Activated naive CD8-positive, alpha-beta T cell treated with anti-CD3 and anti-CD28 coated beads for 36 hours (primary cell): ENCODE measurements around the gene TREH. TPM values are rescaled to one million over a fixed set of nuclear protein-coding genes. Genes with fewer than 3 reads are reported as not detected.

Experiments used
- DNase-seq: peaks from one replicate; pipeline ENCODE4 v3.0.0; 2021
- H3K27ac Mint-ChIP-seq: one replicate; pipeline ENCODE4 v1.8.0; 2022; ENCODE audit warnings: mild to moderate bottlenecking, moderate library complexity, mixed read lengths
- H3K27me3 Mint-ChIP-seq: one replicate; pipeline ENCODE4 v1.8.0; 2022; ENCODE audit warnings: mild to moderate bottlenecking, mixed read lengths
- H3K36me3 Mint-ChIP-seq: one replicate; pipeline ENCODE4 v1.8.0; 2021; ENCODE audit warnings: mild to moderate bottlenecking, mixed read lengths
- H3K4me1 Mint-ChIP-seq: one replicate; pipeline ENCODE4 v1.8.0; 2021; ENCODE audit warnings: mixed read lengths
- H3K4me3 Mint-ChIP-seq: one replicate; pipeline ENCODE4 v1.8.0; 2022; ENCODE audit warnings: mild to moderate bottlenecking, moderate library complexity, mixed read lengths
- H3K9me3 Mint-ChIP-seq: one replicate; pipeline ENCODE4 v1.8.0; 2022; ENCODE audit warnings: mixed read lengths
- total RNA-seq, 2 experiments: library from RNA; stranded (reverse); gene quantifications; one replicate each; pipeline ENCODE4 v1.2.3, GENCODE V29; 2021

TREH gene
- total RNA-seq, 2 experiments from 2014 or later = not detected

DNA sequence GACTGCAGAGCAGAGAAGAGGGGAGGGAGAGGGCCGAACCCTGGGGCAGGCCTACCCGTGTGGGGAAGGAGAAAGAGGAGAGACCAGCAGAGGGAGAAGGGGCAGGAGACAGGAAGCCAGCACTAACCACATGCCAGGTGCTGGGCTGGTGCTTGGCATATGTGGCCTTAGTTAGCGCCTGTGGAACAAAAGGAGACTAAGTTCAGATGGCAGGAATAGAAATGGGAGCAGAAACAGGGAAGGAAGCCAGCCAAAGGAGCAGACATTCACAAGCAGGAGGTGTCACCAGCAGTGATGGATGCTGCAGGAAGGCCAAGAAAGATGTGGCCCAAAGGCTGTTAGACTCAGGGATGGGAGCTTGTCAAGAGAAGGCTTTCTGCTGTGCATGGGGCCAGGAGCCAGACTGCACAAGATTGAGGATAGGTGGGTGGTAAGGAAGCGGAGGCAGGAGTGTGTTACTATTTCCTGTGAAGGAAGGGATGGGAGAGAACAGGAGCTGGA lies 26.7 kb downstream of the TREH start:
- H3K4me1 Mint-ChIP-seq = peaks cover 6% of the 10 kb centered on the region
- no peaks in the 10 kb centered on the region for H3K27me3 Mint-ChIP-seq
- H3K36me3 Mint-ChIP-seq = no peaks in the 10 kb centered on the region
- H3K4me3 Mint-ChIP-seq = no peak overlapping the region
- H3K9me3 Mint-ChIP-seq = no peaks in the 10 kb centered on the region
- no peak overlapping the region for H3K27ac Mint-ChIP-seq
- no peak for DNase-seq

DNA sequence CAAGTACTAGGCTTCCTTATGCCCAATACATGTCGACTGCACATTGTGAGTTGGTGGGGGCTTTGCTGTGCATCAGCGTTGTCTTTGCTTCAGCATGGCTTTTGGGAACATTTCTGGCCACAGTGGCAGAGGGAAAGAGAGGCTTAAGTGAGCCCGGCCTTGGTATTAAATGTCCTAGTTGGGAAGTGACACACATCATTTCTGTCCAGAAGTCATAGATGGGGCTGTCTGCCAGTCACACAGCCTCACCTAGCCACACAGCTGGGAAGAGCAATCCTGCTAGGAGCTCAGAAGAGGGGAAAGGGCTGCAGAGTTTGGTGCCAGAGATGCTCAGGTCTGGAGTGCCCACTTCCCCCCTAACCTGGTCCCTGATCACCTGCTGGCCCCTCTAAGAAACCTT lies 27.6 kb downstream of the TREH start:
- peaks cover 6% of the 10 kb centered on the region for H3K4me1 Mint-ChIP-seq
- H3K27me3 Mint-ChIP-seq = no peaks in the 10 kb centered on the region
- H3K4me3 Mint-ChIP-seq = no peak overlapping the region
- DNase-seq = no peak
- no peaks in the 10 kb centered on the region for H3K9me3 Mint-ChIP-seq
- no peak overlapping the region for H3K27ac Mint-ChIP-seq
- no peaks in the 10 kb centered on the region for H3K36me3 Mint-ChIP-seq

DNA sequence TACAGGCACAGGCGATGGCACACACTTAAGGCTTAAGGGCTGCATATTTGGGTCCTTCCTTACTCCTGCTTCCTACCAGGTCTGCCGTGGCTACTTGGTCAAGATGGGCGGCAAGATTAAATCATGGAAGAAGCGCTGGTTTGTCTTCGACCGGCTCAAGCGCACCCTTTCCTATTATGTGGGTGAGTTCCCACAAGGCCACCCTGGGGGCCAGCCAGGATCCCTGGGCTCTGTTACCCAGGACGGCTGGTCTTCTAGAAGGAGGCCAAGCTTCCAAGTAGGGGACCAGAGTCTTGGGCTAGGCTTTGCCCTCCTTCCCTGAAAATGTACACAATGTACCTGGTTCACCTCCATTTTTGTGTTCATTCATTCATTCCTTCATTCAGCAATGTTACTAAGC lies 29.1 kb downstream of the TREH start:
- no peak for DNase-seq
- H3K9me3 Mint-ChIP-seq = no peaks in the 10 kb centered on the region
- no peak overlapping the region for H3K27ac Mint-ChIP-seq
- H3K4me3 Mint-ChIP-seq = no peak overlapping the region
- no peaks in the 10 kb centered on the region for H3K36me3 Mint-ChIP-seq
- no peaks in the 10 kb centered on the region for H3K27me3 Mint-ChIP-seq
- peaks cover 6% of the 10 kb centered on the region for H3K4me1 Mint-ChIP-seq

DNA sequence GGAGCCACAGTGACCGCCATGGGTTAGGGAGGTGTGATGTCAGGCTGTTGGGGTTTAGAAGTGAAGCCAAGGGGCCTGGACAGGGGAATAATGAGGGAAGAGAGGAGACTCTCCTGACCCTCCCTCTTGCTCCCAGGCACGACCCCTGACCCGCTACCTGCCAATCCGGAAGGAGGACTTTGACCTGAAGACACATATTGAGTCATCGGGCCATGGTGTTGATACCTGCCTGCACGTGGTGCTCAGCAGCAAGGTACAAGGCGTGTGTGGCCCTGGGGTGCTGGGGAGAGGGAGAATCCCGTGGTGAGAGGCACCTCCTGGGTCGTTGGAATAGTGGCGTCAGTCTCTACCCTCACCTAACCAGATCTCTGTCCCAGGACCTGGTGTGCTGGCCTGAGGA lies 29.5 kb downstream of the TREH start:
- Mint-ChIP-seq H3K4me1 (peaks cover 6% of the 10 kb centered on the region), H3K27ac (no peak overlapping the region), H3K36me3 (peaks cover under 1% of the 10 kb centered on the region), H3K4me3 (no peak overlapping the region), H3K9me3 (no peaks in the 10 kb centered on the region), H3K27me3 (no peaks in the 10 kb centered on the region)
- no peak for DNase-seq

DNA sequence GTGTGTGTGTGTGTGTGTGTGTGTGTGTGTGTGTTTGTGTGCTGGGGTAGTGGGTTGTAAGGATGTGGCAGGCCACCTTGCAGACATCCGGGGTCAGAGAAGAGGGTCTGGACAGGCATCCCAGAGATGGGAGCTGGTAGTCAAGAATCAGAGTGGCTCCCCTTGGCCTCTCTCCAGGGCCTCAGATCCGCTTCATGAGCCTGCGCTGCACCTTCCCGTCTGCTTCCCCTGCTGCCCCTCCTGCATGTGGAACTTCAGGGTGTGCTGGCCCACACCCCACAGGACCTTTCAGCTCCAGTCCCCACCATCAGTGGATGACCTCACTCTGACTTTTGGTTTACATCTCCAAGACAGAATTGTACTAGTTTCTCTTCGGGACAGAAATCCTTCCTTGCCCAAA lies 31.2 kb downstream of the TREH start:
- no peaks in the 10 kb centered on the region for H3K27me3 Mint-ChIP-seq
- no peak for DNase-seq
- no peak overlapping the region for H3K27ac Mint-ChIP-seq
- H3K4me3 Mint-ChIP-seq = no peak overlapping the region
- no peaks in the 10 kb centered on the region for H3K9me3 Mint-ChIP-seq
- peaks cover 2% of the 10 kb centered on the region for H3K36me3 Mint-ChIP-seq
- peaks cover 6% of the 10 kb centered on the region for H3K4me1 Mint-ChIP-seq

DNA sequence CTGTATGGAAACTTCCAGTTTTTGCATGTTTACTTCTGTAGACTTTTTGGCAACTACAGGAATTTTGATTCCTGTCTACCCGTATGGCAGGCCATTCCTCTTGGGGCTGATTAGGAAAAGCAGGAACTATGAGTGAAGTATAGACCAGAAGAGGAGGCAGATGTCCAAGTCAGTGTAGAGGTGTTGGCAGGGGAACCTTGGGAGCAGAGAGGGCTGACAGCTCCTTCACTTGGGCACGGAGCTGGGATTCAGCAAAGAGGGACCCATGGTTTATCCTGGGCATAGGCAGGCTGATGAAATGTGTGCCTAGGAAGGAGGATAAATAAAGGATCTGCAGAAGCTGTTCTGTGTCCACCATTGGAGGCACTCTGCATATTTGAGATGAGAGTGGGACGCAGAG lies 33.1 kb downstream of the TREH start:
- H3K36me3 Mint-ChIP-seq = peaks cover 2% of the 10 kb centered on the region
- DNase-seq = no peak
- no peak overlapping the region for H3K27ac Mint-ChIP-seq
- H3K4me3 Mint-ChIP-seq = no peak overlapping the region
- no peaks in the 10 kb centered on the region for H3K27me3 Mint-ChIP-seq
- H3K4me1 Mint-ChIP-seq = no peaks in the 10 kb centered on the region
- H3K9me3 Mint-ChIP-seq = no peaks in the 10 kb centered on the region

DNA sequence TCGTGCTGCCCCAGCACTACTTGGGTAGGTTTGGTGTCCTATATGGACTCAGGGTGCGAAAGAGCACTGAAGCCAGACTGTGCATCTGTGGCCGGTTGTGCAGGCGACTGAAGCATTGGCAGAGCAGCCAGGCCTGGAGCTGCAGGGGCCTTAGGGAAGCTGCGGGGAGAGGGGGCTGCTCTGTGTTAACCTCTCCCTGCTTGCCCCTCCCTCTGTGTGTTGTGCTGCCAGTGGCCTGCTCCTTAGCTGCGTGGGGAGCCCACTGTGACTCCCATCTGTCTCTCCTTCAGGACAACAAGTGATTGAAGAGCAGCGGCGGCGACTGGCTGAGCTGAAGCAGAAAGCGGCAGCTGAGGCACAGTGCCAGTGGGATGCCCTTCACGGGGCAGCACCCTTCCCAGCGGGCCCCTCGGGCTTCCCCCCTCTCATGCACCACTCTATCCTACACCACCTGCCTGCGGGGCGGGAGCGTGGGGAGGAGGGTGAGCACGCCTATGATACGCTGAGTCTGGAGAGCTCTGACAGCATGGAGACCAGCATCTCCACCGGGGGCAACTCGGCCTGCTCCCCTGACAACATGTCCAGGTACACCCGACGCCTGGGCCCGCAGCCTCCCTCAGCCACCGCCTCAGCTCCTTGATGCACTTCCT lies 34.3 kb downstream of the TREH start:
- Mint-ChIP-seq H3K9me3 (no peaks in the 10 kb centered on the region), H3K27ac (no peak overlapping the region), H3K36me3 (peaks cover 2% of the 10 kb centered on the region), H3K4me3 (no peak overlapping the region), H3K4me1 (no peaks in the 10 kb centered on the region), H3K27me3 (no peaks in the 10 kb centered on the region)
- DNase-seq = no peak

DNA sequence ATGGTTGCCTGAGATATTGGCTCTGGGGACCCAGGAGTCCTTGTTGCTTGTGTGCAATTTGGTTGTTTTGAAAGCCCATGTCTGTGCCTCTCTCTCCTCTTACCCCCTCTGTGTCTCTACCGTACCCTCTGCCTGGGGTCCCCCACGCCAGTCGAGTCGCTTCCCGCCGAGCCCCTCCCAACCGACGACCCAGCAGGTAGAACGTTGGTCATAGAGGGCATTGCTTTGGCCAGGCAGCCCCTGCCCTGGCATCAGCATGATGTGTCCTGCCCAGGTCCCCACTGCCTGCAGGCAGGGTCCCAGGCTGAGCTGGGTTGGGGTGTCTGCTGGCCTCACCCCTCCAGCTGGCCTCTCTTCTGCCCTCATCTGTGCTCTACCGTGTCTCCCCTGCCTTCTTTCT lies 35.0 kb downstream of the TREH start:
- Mint-ChIP-seq H3K27me3 (no peaks in the 10 kb centered on the region), H3K36me3 (peaks cover 2% of the 10 kb centered on the region), H3K4me1 (no peaks in the 10 kb centered on the region), H3K9me3 (no peaks in the 10 kb centered on the region), H3K4me3 (no peak overlapping the region), H3K27ac (no peak overlapping the region)
- DNase-seq = no peak

DNA sequence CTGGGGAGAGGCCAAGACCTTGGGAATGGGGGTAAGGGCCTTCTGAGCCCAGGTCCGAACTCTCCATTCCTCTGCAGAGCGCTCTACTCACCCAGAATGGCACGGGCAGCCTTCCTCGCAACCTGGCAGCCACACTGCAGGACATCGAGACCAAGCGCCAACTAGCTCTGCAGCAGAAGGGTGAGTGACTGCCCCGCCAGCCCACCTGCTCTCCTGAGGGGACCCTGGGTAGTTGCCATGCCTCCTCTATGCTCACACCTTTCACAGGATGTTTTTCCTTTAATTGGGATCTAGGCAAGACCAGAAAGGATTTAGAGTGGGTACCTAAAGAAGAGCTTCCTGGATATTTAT lies 35.5 kb downstream of the TREH start:
- Mint-ChIP-seq H3K27ac (no peak overlapping the region), H3K27me3 (no peaks in the 10 kb centered on the region), H3K36me3 (peaks cover 2% of the 10 kb centered on the region), H3K4me3 (no peak overlapping the region), H3K4me1 (no peaks in the 10 kb centered on the region), H3K9me3 (no peaks in the 10 kb centered on the region)
- no peak for DNase-seq

DNA sequence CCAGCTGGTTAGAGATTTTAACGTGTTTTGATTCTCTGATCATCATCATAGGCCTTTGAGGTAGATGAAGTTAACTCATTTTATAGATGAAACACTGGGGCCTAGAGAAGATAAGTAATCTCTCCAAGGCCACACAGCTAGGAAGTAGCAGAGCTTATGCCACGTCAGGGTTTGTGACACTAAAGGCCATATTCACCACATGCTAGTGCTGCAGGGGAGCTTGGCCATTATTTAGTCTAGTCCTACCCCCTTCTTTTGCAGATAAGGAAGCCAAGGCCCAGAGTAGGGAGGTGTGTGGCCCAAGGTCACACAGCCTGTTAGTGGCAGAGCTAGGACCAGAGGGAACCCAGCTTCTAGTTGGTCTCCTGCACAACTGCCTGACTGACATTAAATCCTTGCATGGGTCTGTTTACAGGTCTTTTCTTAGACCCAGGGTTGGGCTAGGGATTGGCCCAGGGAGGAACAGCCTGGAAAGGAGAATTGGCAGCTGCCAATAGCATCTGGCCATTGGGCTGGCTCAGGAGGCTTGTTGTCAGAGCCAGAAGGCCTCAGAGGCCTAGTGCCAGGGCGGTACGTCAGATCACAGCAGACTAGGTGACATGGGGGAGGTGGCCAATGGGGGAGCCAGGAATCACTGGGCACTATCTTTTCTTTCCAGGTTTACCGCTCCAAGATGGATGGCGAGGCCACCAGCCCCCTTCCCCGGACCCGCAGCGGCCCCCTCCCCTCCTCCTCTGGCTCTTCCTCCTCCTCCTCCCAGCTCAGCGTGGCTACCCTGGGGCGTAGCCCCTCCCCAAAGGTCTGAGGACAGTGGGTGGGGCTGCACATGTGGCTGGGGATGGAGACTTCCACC lies 36.1 kb downstream of the TREH start:
- H3K4me1 Mint-ChIP-seq = no peaks in the 10 kb centered on the region
- peaks cover 2% of the 10 kb centered on the region for H3K36me3 Mint-ChIP-seq
- no peak overlapping the region for H3K27ac Mint-ChIP-seq
- no peaks in the 10 kb centered on the region for H3K27me3 Mint-ChIP-seq
- no peaks in the 10 kb centered on the region for H3K9me3 Mint-ChIP-seq
- no peak overlapping the region for H3K4me3 Mint-ChIP-seq
- no peak for DNase-seq

DNA sequence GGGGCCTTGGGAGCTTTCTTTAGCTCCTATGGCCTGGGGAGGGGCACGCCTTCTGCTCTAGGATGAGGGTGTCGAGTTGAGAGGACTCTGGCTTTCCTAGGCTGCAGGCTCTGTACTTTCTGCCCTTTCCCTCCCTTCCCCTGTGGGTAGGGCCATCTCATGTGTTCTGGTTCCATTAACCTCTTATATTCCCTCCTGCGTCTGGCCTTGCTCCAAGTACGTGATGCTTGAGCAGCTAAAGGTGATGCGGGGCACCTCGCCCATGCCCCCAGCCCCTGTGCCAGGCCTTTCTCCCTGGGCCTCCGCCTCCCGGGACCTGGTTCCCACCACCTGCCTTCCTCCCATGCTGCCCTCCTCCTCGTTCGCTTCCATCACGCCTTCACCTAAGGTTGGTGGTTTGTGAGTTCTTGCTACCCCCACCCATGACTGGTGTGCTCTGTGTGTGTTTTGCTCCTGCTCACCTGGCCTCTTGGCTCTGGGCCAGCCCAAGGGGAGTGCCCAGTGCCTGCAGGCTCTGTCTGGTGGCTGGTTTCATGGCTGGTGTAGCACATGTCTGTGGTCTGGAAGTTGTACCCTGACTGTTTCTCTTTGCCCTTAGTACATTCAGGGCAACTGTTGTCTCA lies 37.9 kb downstream of the TREH start:
- Mint-ChIP-seq H3K4me1 (no peaks in the 10 kb centered on the region), H3K36me3 (peaks cover 2% of the 10 kb centered on the region), H3K27ac (no peak overlapping the region), H3K9me3 (no peaks in the 10 kb centered on the region), H3K27me3 (no peaks in the 10 kb centered on the region), H3K4me3 (no peak overlapping the region)
- DNase-seq = no peak

DNA sequence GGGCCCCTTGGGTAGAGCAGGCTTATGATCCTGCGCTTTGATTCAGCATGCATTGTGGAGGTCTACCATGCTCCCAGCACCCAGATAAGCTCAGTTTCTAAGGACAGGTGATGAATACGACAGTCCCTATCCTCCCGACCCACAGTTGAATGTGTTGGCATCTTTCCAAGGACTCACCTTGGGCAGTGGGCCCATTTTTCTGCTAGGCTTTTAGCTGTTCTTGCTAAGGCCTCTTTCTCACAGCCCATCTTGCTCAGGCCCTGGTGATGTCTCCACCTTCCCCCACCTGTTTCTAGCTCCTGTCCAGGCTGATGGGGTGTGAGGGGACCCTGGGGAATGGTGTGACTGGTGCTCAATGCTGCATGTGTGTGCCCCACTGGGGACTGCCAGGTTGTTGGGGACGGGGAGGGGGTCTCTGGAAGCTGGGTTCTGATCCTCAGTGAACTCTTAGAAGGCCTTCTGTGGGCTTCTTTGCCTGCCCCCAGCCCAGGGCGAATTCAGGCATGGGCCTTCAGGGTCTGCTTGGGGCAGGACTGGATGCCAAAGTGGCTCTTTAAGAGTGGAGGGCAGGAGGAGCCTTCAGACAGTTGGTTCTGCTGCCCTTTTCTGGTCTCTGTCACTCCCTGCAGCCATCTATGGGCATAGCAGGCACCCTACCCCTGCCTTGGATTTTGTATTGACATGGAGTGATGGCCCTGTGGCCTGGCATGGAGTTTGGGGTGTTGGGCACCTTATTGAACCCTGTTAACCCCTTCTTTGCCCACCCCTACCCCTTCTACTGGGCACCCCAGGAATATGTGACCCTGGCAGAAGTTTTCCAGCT lies 38.9 kb downstream of the TREH start:
- Mint-ChIP-seq H3K27ac (no peak overlapping the region), H3K9me3 (no peaks in the 10 kb centered on the region), H3K27me3 (no peaks in the 10 kb centered on the region), H3K4me1 (no peaks in the 10 kb centered on the region), H3K36me3 (peaks cover 2% of the 10 kb centered on the region), H3K4me3 (no peak overlapping the region)
- no peak for DNase-seq

DNA sequence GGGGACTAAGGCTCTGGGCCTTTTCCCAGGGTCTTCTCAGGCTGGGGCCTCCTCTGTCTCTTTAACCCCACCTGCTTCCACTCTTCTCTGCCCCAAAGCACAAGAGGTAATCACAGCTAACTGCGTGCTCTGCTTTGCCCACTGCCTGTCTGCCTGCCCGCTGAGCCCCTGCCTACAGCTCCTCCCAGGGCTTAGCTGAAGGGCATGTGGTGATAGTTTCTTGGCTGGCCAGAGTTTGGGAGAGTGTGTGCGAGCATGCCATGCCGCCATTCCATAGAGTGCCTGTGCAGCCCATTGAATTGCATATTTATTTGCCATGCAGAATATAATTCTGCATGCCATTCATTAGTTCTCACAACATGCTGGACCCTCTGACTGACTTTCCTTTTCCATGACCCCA lies 39.6 kb downstream of the TREH start:
- Mint-ChIP-seq H3K27ac (no peak overlapping the region), H3K4me3 (no peak overlapping the region), H3K4me1 (no peaks in the 10 kb centered on the region), H3K9me3 (no peaks in the 10 kb centered on the region), H3K27me3 (no peaks in the 10 kb centered on the region), H3K36me3 (peaks cover 1% of the 10 kb centered on the region)
- DNase-seq = no peak

DNA sequence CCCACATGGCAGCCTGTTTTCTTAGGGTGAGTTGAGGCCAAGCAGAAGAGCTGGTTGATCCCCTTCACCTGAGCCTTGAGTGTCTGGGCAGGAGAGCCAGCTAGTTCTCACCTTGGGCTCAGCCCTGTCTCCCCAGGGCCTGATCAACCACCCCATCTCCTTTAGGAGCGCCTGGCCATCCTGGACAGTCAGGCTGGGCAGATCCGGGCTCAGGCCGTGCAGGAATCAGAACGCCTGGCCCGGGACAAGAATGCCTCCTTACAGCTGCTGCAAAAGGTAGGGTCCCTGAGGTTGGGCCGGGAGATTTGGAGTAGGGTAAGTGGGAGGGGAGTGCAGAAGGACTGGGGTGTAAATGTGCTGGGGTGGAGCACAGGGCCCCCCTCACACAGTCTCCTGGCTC lies 40.7 kb downstream of the TREH start:
- DNase-seq = no peak
- Mint-ChIP-seq H3K27me3 (no peaks in the 10 kb centered on the region), H3K4me3 (no peak overlapping the region), H3K27ac (no peak overlapping the region), H3K9me3 (no peaks in the 10 kb centered on the region), H3K36me3 (no peaks in the 10 kb centered on the region), H3K4me1 (peaks cover 4% of the 10 kb centered on the region)
